H1 (cell line): ENCODE data around the gene SLC12A4. TPM values are rescaled to one million over a fixed set of nuclear protein-coding genes. Genes with fewer than 3 reads are reported as not detected.

Source experiments
- CTCF ChIA-PET: fragments of 300-600 bp; sonication (Branson Sonifier 250); formaldehyde crosslinking; loops from one replicate; lab custom pipeline; 2021; ENCODE audit not compliant: partially characterized antibody; lab: Charles Lee
- POLR2A ChIA-PET: fragments of 300-600 bp; sonication (Branson Sonifier 250); formaldehyde crosslinking; loops from one replicate; lab custom pipeline; 2021; ENCODE audit warnings: inconsistent platforms; ENCODE audit not compliant: partially characterized antibody; lab: Charles Lee
- DNase-seq, 2 experiments: peaks; one replicate each; pipeline versions ENCODE4 v3.0.0 to v3.0.0-alpha.2; 2010 to 2022; ENCODE audit warnings: low spot score in 2 of 2, low read depth in 1 of 2, mixed read lengths in 1 of 2
- FAIRE-seq: peaks from 2 replicates; lab custom pipeline; 2011; peaks lifted over from hg19 to GRCh38; lab: Jason Lieb, UNC
- H2AFZ ChIP-seq: 2 replicates; pipeline ENCODE4 v1.8.1; 2012; ENCODE audit warnings: low read length, inconsistent platforms
- H2AK5ac ChIP-seq: 2 replicates; pipeline ENCODE4 v1.6.1; 2013; ENCODE audit warnings: low read depth, low read length
- H2BK120ac ChIP-seq: replicated peaks from 2 replicates; pipeline ENCODE3; 2013; ENCODE audit warnings: low read depth, low read length, inconsistent platforms
- H2BK12ac ChIP-seq: 2 replicates; pipeline ENCODE4 v1.6.1; 2013; ENCODE audit warnings: low read depth, low read length
- H2BK15ac ChIP-seq: 2 replicates; pipeline ENCODE4 v1.6.1; 2013; ENCODE audit warnings: low read length
- H2BK20ac ChIP-seq: 2 replicates; pipeline ENCODE4 v1.6.1; 2013; ENCODE audit warnings: low read length
- H2BK5ac ChIP-seq: 2 replicates; pipeline ENCODE4 v1.6.1; 2013; ENCODE audit warnings: low read depth, low read length
- H3K14ac ChIP-seq: 2 replicates; pipeline ENCODE4 v1.6.1; 2013; ENCODE audit warnings: inconsistent platforms; ENCODE audit not compliant: insufficient read length
- H3K18ac ChIP-seq: 2 replicates; pipeline ENCODE4 v1.6.1; 2013; ENCODE audit warnings: low read length; ENCODE audit errors: extremely low read depth
- H3K23ac ChIP-seq: 2 replicates; pipeline ENCODE4 v1.6.1; 2013; ENCODE audit warnings: inconsistent platforms; ENCODE audit not compliant: insufficient read length
- H3K23me2 ChIP-seq: 2 replicates; pipeline ENCODE4 v1.6.1; 2013; ENCODE audit warnings: low read depth, low read length
- H3K27ac ChIP-seq: 2 replicates; pipeline ENCODE4 v1.6.1; 2011; ENCODE audit warnings: low read depth, low read length, inconsistent platforms
- H3K27me3 ChIP-seq, 4 experiments: replicated peaks in 1 of 4; 1 replicate in 1 of 4; 2 replicates in 3 of 4; pipeline versions ENCODE4 v1.6.1 to v1.8.1; 2011 to 2013; ENCODE audit warnings: low read length in 3 of 4, mild to moderate bottlenecking in 3 of 4, inconsistent platforms in 2 of 4, mixed read lengths in 2 of 4, moderate library complexity in 1 of 4; ENCODE audit not compliant: control insufficient read depth in 3 of 4, insufficient read depth in 3 of 4; ENCODE audit errors: extremely low read depth in 1 of 4
- H3K36me3 ChIP-seq, 4 experiments: 2 replicates each; pipeline versions ENCODE4 v1.6.1 to v1.8.1; 2011 to 2013; ENCODE audit warnings: mild to moderate bottlenecking in 4 of 4, low read length in 3 of 4, moderate library complexity in 2 of 4, control low read depth in 1 of 4, inconsistent platforms in 1 of 4; ENCODE audit not compliant: insufficient read depth in 4 of 4, control insufficient read depth in 2 of 4
- H3K4ac ChIP-seq: replicated peaks from 2 replicates; pipeline ENCODE3; 2013; ENCODE audit warnings: low read length, low read depth, mixed read lengths, inconsistent platforms; ENCODE audit not compliant: insufficient read length
- H3K4me1 ChIP-seq, 4 experiments: replicated peaks in 1 of 4; 1 replicate in 1 of 4; 2 replicates in 3 of 4; pipeline versions ENCODE4 v1.6.1 to v1.8.1; 2011 to 2013; ENCODE audit warnings: low read length in 3 of 4, inconsistent platforms in 2 of 4, mixed read lengths in 1 of 4; ENCODE audit not compliant: insufficient read depth in 4 of 4, control insufficient read depth in 3 of 4
- H3K4me2 ChIP-seq, 2 experiments: 2 replicates each; pipeline versions ENCODE4 v1.6.1 to v1.8.1; 2011 to 2013; ENCODE audit warnings: low read depth in 2 of 2, low read length in 2 of 2, control low read depth in 1 of 2, inconsistent platforms in 1 of 2, mild to moderate bottlenecking in 1 of 2; ENCODE audit not compliant: insufficient read depth in 1 of 2
- H3K4me3 ChIP-seq, 4 experiments: fragments of 200-600, 300-600 bp in 1 of 4; sonication (generic), shearing (Covaris generic), sonication (Bioruptor Twin) in 1 of 4; 2 replicates each; pipeline versions ENCODE4 v1.5.1 to v1.8.1; 2011 to 2016; ENCODE audit warnings: low read length in 4 of 4, low read depth in 3 of 4, control low read depth in 2 of 4, inconsistent platforms in 2 of 4, mild to moderate bottlenecking in 2 of 4, mixed read lengths in 1 of 4, moderate library complexity in 1 of 4; ENCODE audit not compliant: insufficient read depth in 2 of 4; ENCODE audit errors: extremely low read depth in 1 of 4
- H3K56ac ChIP-seq: replicated peaks from 2 replicates; pipeline ENCODE3; 2013; ENCODE audit warnings: low read depth, mild to moderate bottlenecking, mixed read lengths, low read length, inconsistent platforms; ENCODE audit not compliant: insufficient read length
- H3K79me1 ChIP-seq: 2 replicates; pipeline ENCODE4 v1.6.1; 2013; ENCODE audit warnings: low read depth, low read length, control low read depth
- H3K79me2 ChIP-seq, 2 experiments: 2 replicates each; pipeline versions ENCODE4 v1.6.1 to v1.8.1; 2012 to 2013; ENCODE audit warnings: low read length in 2 of 2, mild to moderate bottlenecking in 2 of 2, inconsistent platforms in 1 of 2; ENCODE audit not compliant: insufficient read depth in 2 of 2, control insufficient read depth in 1 of 2
- H3K9ac ChIP-seq, 4 experiments: replicated peaks in 1 of 4; 1 replicate in 1 of 4; 2 replicates in 3 of 4; pipeline versions ENCODE4 v1.6.1 to v1.8.1; 2011 to 2013; ENCODE audit warnings: low read depth in 3 of 4, low read length in 3 of 4, control low read depth in 2 of 4, mild to moderate bottlenecking in 2 of 4, moderate library complexity in 2 of 4, inconsistent platforms in 1 of 4; ENCODE audit errors: extremely low read depth in 1 of 4
- H3K9me3 ChIP-seq, 2 experiments: 2 replicates each; pipeline versions ENCODE4 v1.6.1 to v1.8.1; 2012 to 2013; ENCODE audit warnings: mild to moderate bottlenecking in 2 of 2, moderate library complexity in 2 of 2, control low read depth in 1 of 2, inconsistent platforms in 1 of 2, low read depth in 1 of 2, low read length in 1 of 2, mixed read lengths in 1 of 2; ENCODE audit not compliant: insufficient read depth in 2 of 2
- H4K20me1 ChIP-seq, 2 experiments: replicated peaks in 1 of 2; 2 replicates each; pipeline versions ENCODE3 to v1.8.1; 2011 to 2013; ENCODE audit warnings: inconsistent platforms in 2 of 2, low read length in 2 of 2, mild to moderate bottlenecking in 1 of 2; ENCODE audit not compliant: insufficient read depth in 2 of 2, control insufficient read depth in 1 of 2
- H4K5ac ChIP-seq: 2 replicates; pipeline ENCODE4 v1.6.1; 2013; ENCODE audit warnings: low read length, low read depth, mixed read lengths, inconsistent platforms; ENCODE audit not compliant: insufficient read length
- H4K8ac ChIP-seq: 2 replicates; pipeline ENCODE4 v1.8.0; 2013; ENCODE audit warnings: mild to moderate bottlenecking, moderate library complexity, low read length, inconsistent platforms; ENCODE audit not compliant: insufficient read depth; ENCODE audit errors: extremely low read depth
- H4K91ac ChIP-seq: replicated peaks from 2 replicates; pipeline ENCODE3; 2013; ENCODE audit warnings: low read length, mixed read lengths, inconsistent platforms; ENCODE audit not compliant: insufficient read length
- ATF2 ChIP-seq: IDR thresholded peaks from 2 replicates; pipeline ENCODE4 v1.6.1; 2012; ENCODE audit warnings: low read length, inconsistent platforms
- KDM4A ChIP-seq: IDR thresholded peaks from one replicate; pipeline ENCODE4 v1.7.1; 2012; ENCODE audit warnings: low read depth, mild to moderate bottlenecking, moderate library complexity, low read length, inconsistent platforms; ENCODE audit not compliant: severe bottlenecking
- KDM5A ChIP-seq: fragments of 200-600 bp; IDR thresholded peaks from 2 replicates; pipeline ENCODE4 v1.7.1; 2012; ENCODE audit warnings: mild to moderate bottlenecking, low read length, inconsistent platforms, mixed read lengths
- POLR2A ChIP-seq, 2 experiments: IDR thresholded peaks; 1 replicate in 1 of 2; 2 replicates in 1 of 2; pipeline ENCODE4 v1.6.1; 2011; ENCODE audit warnings: low read depth in 2 of 2, low read length in 2 of 2, mild to moderate bottlenecking in 2 of 2; ENCODE audit errors: control extremely low read depth in 1 of 2
- RAD21 ChIP-seq, 2 experiments: IDR thresholded peaks in 1 of 2; conservative IDR thresholded peaks in 1 of 2; 2 replicates each; pipeline ENCODE4 v1.6.1; 2011; ENCODE audit warnings: low read depth in 2 of 2, low read length in 2 of 2, improper control_type of control experiment in 1 of 2, inconsistent platforms in 1 of 2, mild to moderate bottlenecking in 1 of 2, moderate library complexity in 1 of 2
- RFX5 ChIP-seq: IDR thresholded peaks from 2 replicates; pipeline ENCODE4 v1.6.1; 2011; ENCODE audit warnings: low read depth, low read length, improper control_type of control experiment, borderline replicate concordance
- USF2 ChIP-seq: IDR thresholded peaks from 2 replicates; pipeline ENCODE4 v1.6.1; 2011; ENCODE audit warnings: low read length, improper control_type of control experiment
- WGBS, 2 experiments: shearing (Covaris generic) in 1 of 2; methylation state at CpG; one replicate each; pipeline versions ENCODE4 v1.1.6 to v1.1.7; 2013 to 2015; ENCODE audit warnings: low lambda C conversion rate in 2 of 2, mixed read lengths in 2 of 2, inconsistent platforms in 1 of 2, low coverage in 1 of 2, missing lambda C conversion rate in 1 of 2; ENCODE audit not compliant: insufficient replicate concordance in 2 of 2, insufficient coverage in 1 of 2, insufficient read length in 1 of 2; ENCODE audit errors: extremely low coverage in 1 of 2, missing lambda C conversion rate in 1 of 2; 5-methylcytosine and 5-hydroxymethylcytosine counted together
- polyA plus RNA-seq, 7 experiments: library from polyadenylated mRNA; depleted of rRNA in 3 of 7; stranded (reverse) in 5 of 7; unstranded in 2 of 7; fragments of >200 nt in 5 of 7; fragments of 200-250 nt in 2 of 7; gene quantifications; 1 replicate in 5 of 7; 2 replicates in 1 of 7; 4 replicates in 1 of 7; pipeline versions ENCODE4 v1.2.1 to v1.2.3, GENCODE V29; 2011 to 2013; ENCODE audit warnings: missing spikeins in 2 of 7, mixed read lengths in 2 of 7
- total RNA-seq: library from RNA; stranded (reverse); fragmentation: NEBNext Ultra II Directional; extraction: Animal tissue kit (Norgen Biotek cat#: 25700); gene quantifications from 2 replicates; pipeline ENCODE4 v1.2.1, GENCODE V29; 2021

SLC12A4 gene
- total and polyA plus RNA-seq, 2 of the 8 experiments (the other 6 are each of a cell fraction or from before 2014, with no cell fraction given), result 41.3 to 49.3 TPM

GRCh38 chr16:67917852-67918236 lies 50.6 kb downstream of the SLC12A4 start:
- Histone ChIP-seq H3K36me3 (no peaks in the 10 kb centered on the region; a peak in 1 of 8 replicates), H3K27ac (no peak overlapping the region), H3K4me2 (no peak overlapping the region), H2BK120ac (no peak overlapping the region), H3K4me1 (peaks cover 0 to 10% (median 4%) of the 10 kb centered on the region in 4 experiments; a peak in 6 of 7 replicates), H4K5ac (no peak overlapping the region), H4K20me1 (peaks cover 8 to 12% of the 10 kb centered on the region in 2 experiments), H3K27me3 (no peaks in the 10 kb centered on the region), H3K18ac (no peak overlapping the region), H3K9ac (no peak overlapping the region), H3K79me2 (no peaks in the 10 kb centered on the region; a peak in 1 of 4 replicates), H4K8ac (no peak overlapping the region), H3K23ac (no peak overlapping the region), H2BK12ac (no peak overlapping the region), H3K14ac (no peak overlapping the region), H3K23me2 (no peaks in the 10 kb centered on the region), H3K56ac (no peak overlapping the region), H2AFZ (no peak overlapping the region), H2AK5ac (no peak overlapping the region), H4K91ac (no peak overlapping the region), H2BK20ac (no peak overlapping the region), H3K79me1 (peaks cover 10% of the 10 kb centered on the region), H3K4me3 (no peak overlapping the region), H3K9me3 (no peaks in the 10 kb centered on the region), H3K4ac (no peak overlapping the region), H2BK15ac (no peak overlapping the region), H2BK5ac (no peak overlapping the region)
- no peak for DNase-seq
- POLR2A ChIA-PET, result interaction anchor here (1.4 kb wide), 1 partner anchor 11 kb away, joined by 4 read pairs; no protein-coding TSS in a partner anchor
- CTCF ChIA-PET, result interaction anchor here (0.6 to 8.9 kb wide), 6 partner anchors 9 to 102 kb away, joined by 3 to 58 read pairs (median 7); partner anchors contain the start of genes CTRL and NRN1L
- WGBS, 2 experiments, result 87% methylated on average over 4 of the region's 4 CpGs; no CpG with 5 or more reads in 1 of the 2 experiments
- FAIRE-seq, result no peak
- TF ChIP-seq USF2, result no peak
- TF ChIP-seq RAD21 (IDR thresholded peaks at IDR 0.05 in 1 of 2, conservative IDR thresholded peaks at IDR 0.05 in 1 of 2; ENCODE audit: low read depth in 2 of 2, low read length in 2 of 2), result no peak
- no peak for TF ChIP-seq KDM4A
- no peak for TF ChIP-seq ATF2
- no peak for TF ChIP-seq POLR2A (IDR thresholded peaks at IDR 0.05; ENCODE audit: control extremely low read depth in 1 of 2, low read depth in 2 of 2, low read length in 2 of 2)
- no peak for TF ChIP-seq KDM5A
- TF ChIP-seq RFX5, result no peak
